NCI-H2171 treated with DMSO at 0.1 percent for 48 hours (cell line): ENCODE measurements around the gene KDM4B.

Source experiments
- DNase-seq: peaks from one replicate; lab custom pipeline; 2025; lab: John Stamatoyannopoulos, UW

Gene KDM4B

GRCh38 chr19:5107432-5108122 is 138.7 kb downstream of the KDM4B start:
- DNase-seq, result no peak

GRCh38 chr19:5108123-5108596 is 139.2 kb downstream of the KDM4B start:
- no peak for DNase-seq

- DNase-seq, result no peak
Observed at GRCh38 chr19:5108866-5109265, 140.0 kb downstream of the KDM4B start.

GRCh38 chr19:5109560-5109959 is 140.6 kb downstream of the KDM4B start:
- DNase-seq, result no peak

GRCh38 chr19:5110546-5110945 is 141.6 kb downstream of the KDM4B start:
- DNase-seq, result no peak

DNA sequence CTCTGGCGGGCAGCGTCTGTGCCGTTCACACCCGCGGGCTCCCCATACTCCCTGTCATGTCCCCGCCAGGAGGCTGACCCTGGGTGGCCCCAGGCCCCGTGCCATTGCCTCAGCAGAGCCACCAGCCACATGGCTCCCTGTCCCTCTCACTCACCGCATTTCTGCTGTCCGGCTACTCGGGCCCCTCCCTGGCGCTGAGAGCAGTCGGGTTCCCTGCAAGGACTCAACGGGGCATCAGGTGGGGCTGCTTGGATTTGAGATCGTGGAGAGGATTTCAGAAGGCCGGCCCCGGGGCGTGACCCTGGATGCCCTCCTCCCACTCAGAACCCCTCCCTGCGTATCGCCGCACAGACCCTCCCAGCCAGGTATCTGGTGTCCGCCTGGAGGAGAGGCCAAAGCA is 142.1 kb downstream of the KDM4B start:
- DNase-seq, result no peak

DNA sequence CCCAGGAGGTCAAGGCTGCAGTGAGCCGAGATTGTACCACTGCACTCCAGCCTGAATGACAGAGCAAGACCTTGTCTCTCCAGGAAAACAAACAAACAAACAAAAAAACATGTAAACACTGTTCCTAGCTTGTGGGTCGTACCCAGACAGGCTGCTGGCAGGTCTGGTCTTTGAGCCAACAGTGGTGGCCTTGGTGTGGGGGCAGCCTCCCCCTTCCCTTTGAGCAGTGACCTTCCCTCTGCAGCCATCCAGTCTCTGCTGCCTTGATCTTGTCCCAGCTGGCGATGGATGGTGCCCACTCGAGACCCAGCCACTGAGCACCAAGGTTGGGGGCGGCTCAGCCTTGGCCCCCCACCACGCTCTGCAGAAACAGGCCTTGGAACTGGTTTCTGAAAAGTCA is 143.3 kb downstream of the KDM4B start:
- no peak for DNase-seq

- DNase-seq, result peak; percentile 15
Observed at GRCh38 chr19:5112681-5113575, 144.0 kb downstream of the KDM4B start.

DNA sequence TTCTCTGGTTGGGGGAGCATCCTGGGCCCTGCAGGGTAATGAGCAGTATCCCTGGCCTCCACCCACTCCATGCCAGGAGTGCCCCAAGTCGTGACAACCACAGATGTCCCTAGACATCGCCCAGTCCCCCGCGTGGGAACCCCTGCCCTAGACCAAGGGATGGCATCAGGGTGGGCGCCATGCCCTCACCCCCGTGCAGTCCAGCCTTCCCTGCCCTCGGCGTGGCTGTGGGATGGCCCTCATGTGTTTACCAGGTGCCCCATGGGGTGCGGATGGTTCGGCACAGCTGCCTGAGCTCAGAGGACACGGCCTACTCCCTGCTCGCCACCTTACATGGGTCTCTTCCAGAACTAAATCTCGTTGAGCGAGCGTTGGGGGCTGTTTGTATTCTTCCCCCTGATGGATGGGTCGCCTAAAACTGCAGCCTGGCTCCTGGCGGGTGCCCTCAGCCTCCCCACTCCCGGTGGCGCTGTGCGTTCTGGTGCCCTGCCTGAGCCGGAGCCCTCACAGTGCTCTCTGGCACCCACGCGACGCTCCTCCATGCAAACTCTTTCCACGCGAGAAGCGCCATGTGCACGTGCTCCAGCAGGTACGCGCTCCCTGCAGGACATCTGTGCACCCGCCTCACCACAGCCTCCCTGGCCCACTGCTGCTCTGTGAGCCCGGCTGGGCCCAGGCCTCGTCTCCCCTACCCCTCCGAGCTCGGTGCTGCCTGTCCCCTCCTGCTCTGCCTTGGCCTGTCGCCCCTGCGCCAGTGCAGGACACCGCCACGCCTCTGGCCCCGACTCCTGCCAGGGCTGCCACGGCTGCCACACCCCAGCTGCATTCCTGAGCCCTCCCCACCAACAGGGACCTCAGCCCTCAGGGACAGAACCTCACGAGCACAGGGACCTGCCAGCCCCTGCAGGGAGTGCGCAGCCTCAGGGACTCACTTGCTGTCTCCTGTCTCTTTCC is 145.0 kb downstream of the KDM4B start:
- no peak for DNase-seq

DNA sequence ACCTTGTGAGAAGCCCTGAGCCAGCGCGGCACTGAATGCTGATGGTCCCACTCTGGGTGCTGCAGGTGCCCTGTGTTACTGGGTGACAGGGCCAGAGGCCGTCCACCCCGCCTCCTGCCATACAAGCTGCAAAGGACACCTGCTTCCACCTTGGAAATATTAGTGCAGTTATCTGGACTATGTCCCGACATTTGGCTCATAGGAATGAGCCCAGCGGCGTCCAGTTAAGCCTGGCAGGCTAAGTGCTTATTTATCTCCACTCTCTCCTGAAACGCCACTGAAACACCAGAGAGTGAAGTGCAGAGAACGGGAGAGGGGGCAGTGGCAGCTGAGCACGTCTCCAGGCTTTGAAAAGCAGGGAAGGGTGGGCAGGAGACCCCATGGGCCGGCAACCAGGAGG is 145.8 kb downstream of the KDM4B start:
- DNase-seq, result no peak

DNA sequence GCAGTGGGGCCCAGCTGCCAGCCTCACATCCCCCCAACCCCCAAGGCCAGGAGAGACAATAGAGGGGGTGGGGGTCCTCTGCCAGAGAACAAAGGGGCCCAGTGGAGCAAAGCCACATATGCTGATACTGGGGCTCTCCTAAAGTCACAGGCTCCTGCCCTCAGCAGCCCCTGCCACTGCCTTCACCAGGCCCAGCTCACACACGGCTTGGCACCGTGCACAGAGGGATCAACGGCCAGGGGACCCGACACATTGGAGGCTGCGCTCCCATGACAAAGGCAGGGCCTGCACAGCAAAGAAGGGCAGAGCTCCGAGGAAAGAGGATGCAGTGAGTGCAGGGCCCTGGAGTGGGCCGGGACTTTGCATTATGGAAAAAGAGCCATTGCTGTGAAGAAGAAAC is 146.4 kb downstream of the KDM4B start:
- no peak for DNase-seq

DNA sequence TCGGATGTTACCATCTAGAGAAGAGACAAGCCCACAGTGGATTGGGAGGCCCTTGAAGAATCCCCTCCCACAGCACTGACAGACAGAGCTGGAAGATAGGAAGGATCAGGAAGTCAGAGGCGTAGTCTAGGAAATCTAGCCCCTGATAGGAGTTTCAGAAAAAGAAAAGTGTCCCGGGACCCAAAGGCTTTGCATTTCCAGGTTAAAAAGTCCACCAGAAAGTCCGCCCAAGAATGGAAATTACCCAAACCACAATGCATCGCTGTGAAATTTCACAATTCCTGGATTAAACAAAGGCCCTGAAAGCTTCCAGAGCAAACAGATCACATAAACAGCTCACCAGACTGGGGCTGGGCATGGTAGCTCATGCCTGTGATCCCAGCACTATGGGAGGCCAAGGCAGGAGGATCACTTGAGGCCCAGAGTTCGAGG is 146.9 kb downstream of the KDM4B start:
- no peak for DNase-seq

- no peak for DNase-seq
Observed at GRCh38 chr19:5116292-5116691, 147.4 kb downstream of the KDM4B start.

DNA sequence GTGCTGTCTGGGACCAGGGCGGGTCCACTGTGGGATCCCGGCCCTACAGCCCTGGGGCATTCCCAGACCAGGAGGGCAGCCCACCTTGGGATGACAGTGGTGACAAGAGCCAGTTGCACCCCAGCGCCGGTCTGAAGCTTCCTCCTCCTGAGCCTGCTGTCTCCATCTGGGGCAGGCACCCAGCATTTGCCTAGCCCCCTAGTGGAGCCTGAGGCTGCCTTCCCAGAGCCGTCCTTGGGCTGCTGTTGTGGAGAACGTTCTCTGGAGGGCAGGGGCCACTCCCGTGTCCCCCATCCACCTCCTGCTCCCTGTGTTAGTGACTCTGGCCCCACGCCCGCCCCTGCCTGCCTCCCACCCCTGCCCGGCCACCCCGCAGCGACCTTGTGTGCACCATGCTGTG is 148.5 kb downstream of the KDM4B start:
- DNase-seq, result no peak

DNA sequence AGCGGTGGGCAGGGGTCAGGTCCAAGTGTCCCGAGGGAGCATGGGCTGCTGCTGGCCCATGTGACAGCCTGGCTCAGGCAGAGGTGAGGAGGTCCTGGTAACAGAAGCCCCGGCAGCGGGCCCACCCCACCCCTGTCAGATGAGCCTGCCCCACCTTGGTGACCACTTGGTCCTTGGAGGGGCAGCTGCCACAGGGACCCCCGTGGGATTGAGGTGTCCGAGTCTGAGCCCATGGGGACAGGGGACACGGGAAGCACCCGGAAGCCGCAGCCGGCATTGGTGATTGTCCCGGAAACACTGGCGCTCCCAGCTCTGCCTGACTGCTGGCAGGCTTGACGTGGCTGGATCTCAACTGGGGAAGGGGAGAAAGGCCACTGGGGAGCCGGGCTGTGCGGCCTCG is 149.1 kb downstream of the KDM4B start:
- no peak for DNase-seq

GRCh38 chr19:5119297-5119998 is 150.5 kb downstream of the KDM4B start:
- no peak for DNase-seq

- no peak for DNase-seq
Observed at GRCh38 chr19:5120321-5120720, 151.4 kb downstream of the KDM4B start.

GRCh38 chr19:5120833-5121232 is 151.9 kb downstream of the KDM4B start:
- DNase-seq, result no peak

GRCh38 chr19:5121266-5122120 is 152.6 kb downstream of the KDM4B start:
- no peak for DNase-seq

GRCh38 chr19:5122121-5122400 is 153.1 kb downstream of the KDM4B start:
- no peak for DNase-seq
